ENCODE data around the gene USF2. TPM values are rescaled to one million over a fixed set of nuclear protein-coding genes. Genes with fewer than 3 reads are reported as not detected.
A peak's percentile ranks its signal among the peaks of the same experiment; 100 is the strongest.

USF2 gene
- total and polyA plus RNA-seq, 2 of the 8 experiments (the other 6 are each of a cell fraction or from before 2014, with no cell fraction given), result 74.1 to 109 TPM

DNA sequence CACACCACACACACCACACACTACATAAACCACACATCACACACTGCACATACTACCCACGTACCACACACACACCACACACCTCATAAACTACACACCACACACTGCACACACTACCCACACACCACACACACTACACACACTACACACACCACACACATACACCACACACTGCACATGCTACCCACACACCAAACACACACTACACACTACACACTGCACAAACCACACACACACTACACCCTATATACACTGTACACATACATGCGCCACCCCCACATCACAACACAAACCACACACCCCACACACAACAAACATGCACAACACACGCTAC, 28.7 kb downstream of the USF2 start:
- peak overlapping the region; percentile 71 for H2BK120ac ChIP-seq (replicated peaks; ENCODE audit: low read depth, low read length)
- 87 to 100% methylated on average over 1 to 3 of the region's 3 CpGs for WGBS, 2 experiments (ENCODE audit: extremely low coverage in 1 of 2, insufficient coverage in 1 of 2, insufficient read length in 1 of 2, insufficient replicate concordance in 2 of 2, low coverage in 1 of 2, low lambda C conversion rate in 2 of 2, missing lambda C conversion rate in 1 of 2)

More for the DNA sequence above, 28.7 kb downstream of the USF2 start:
- Histone ChIP-seq H3K4ac (replicated peaks; ENCODE audit: insufficient read length, low read depth, low read length) (no peak overlapping the region), H3K9ac (replicated peaks in 1 of 4; ENCODE audit: extremely low read depth in 1 of 4, low read depth in 3 of 4, low read length in 3 of 4) (peak overlapping the region in 1 of 4 experiments; percentile 20; a peak in 1 of 7 replicates), H3K14ac (ENCODE audit: insufficient read length) (no peak overlapping the region), H3K18ac (ENCODE audit: extremely low read depth, low read length) (no peak overlapping the region), H3K79me1 (ENCODE audit: low read depth, low read length) (peaks cover 3% of the 10 kb centered on the region; the same call in 1 of the 2 replicates), H4K5ac (ENCODE audit: insufficient read length, low read depth, low read length) (peak overlapping the region; percentile 2), H3K56ac (replicated peaks; ENCODE audit: insufficient read length, low read depth, low read length) (peak overlapping the region; percentile 100), H4K8ac (ENCODE audit: extremely low read depth, insufficient read depth, low read length) (no peak overlapping the region), H4K20me1 (replicated peaks in 1 of 2; ENCODE audit: control insufficient read depth in 1 of 2, insufficient read depth in 2 of 2, low read length in 2 of 2) (peaks cover 0 to 21% of the 10 kb centered on the region in 2 experiments), H3K4me3 (ENCODE audit: extremely low read depth in 1 of 4, insufficient read depth in 2 of 4, low read depth in 3 of 4, low read length in 4 of 4) (no peak overlapping the region), H2AK5ac (ENCODE audit: low read depth, low read length) (peak overlapping the region; percentile 98; the same call in 1 of the 2 replicates), H3K79me2 (ENCODE audit: control insufficient read depth in 1 of 2, insufficient read depth in 2 of 2, low read length in 2 of 2) (no peaks in the 10 kb centered on the region), H2BK15ac (ENCODE audit: low read length) (peak overlapping the region; percentile 14), H3K4me1 (replicated peaks in 1 of 4; ENCODE audit: control insufficient read depth in 3 of 4, insufficient read depth in 4 of 4, low read length in 3 of 4) (peaks cover 0 to 16% (median 10%) of the 10 kb centered on the region in 4 experiments; a peak in 6 of 7 replicates), H2BK20ac (ENCODE audit: low read length) (peak overlapping the region; percentile 74), H3K36me3 (ENCODE audit: control insufficient read depth in 2 of 4, insufficient read depth in 4 of 4, low read length in 3 of 4) (no peaks in the 10 kb centered on the region; a peak in 1 of 8 replicates), H3K27me3 (replicated peaks in 1 of 4; ENCODE audit: control insufficient read depth in 3 of 4, extremely low read depth in 1 of 4, insufficient read depth in 3 of 4, low read length in 3 of 4) (peaks cover 0 to 12% (median 2%) of the 10 kb centered on the region in 4 experiments; a peak in 2 of 7 replicates), H4K91ac (replicated peaks; ENCODE audit: insufficient read length, low read length) (peak overlapping the region; percentile 97), H3K4me2 (ENCODE audit: insufficient read depth in 1 of 2, low read depth in 2 of 2, low read length in 2 of 2) (no peak overlapping the region; a peak in 1 of 4 replicates), H3K23ac (ENCODE audit: insufficient read length) (peak overlapping the region; percentile 86), H2BK5ac (ENCODE audit: low read depth, low read length) (0 out of 2 replicates have a peak overlapping the region, but pooled peaks have one; percentile 0), H3K27ac (ENCODE audit: low read depth, low read length) (no peak overlapping the region), H2BK12ac (ENCODE audit: low read depth, low read length) (peak overlapping the region; percentile 6; the same call in 1 of the 2 replicates), H3K23me2 (ENCODE audit: low read depth, low read length) (peaks cover 24% of the 10 kb centered on the region; the same call in 1 of the 2 replicates), H3K9me3 (ENCODE audit: insufficient read depth in 2 of 2, low read depth in 1 of 2, low read length in 1 of 2) (no peaks in the 10 kb centered on the region; a peak in 1 of 4 replicates), H2AFZ (ENCODE audit: low read length) (no peak overlapping the region)
- ChIA-PET POLR2A (ENCODE audit: partially characterized antibody) (interaction anchor here (2.9 kb wide), 1 partner anchor 16 kb away, joined by 18 read pairs; the partner anchor contains the start of gene HAMP), CTCF (ENCODE audit: partially characterized antibody) (no interaction called here)
- no peak for FAIRE-seq
- TF ChIP-seq SP1 (IDR thresholded peaks at IDR 0.05; ENCODE audit: low read depth, low read length) (no peak), POU5F1 (IDR thresholded peaks at IDR 0.05; ENCODE audit: low read depth, low read length) (no peak)
- DNase-seq (ENCODE audit: low read depth in 1 of 2, low spot score in 2 of 2), result no peak

Measured in H1 (cell line).